Measurements from ENCODE around the gene TMCC3.
A peak's percentile ranks its signal among the peaks of the same experiment; 100 is the strongest.

Gene TMCC3

DNA sequence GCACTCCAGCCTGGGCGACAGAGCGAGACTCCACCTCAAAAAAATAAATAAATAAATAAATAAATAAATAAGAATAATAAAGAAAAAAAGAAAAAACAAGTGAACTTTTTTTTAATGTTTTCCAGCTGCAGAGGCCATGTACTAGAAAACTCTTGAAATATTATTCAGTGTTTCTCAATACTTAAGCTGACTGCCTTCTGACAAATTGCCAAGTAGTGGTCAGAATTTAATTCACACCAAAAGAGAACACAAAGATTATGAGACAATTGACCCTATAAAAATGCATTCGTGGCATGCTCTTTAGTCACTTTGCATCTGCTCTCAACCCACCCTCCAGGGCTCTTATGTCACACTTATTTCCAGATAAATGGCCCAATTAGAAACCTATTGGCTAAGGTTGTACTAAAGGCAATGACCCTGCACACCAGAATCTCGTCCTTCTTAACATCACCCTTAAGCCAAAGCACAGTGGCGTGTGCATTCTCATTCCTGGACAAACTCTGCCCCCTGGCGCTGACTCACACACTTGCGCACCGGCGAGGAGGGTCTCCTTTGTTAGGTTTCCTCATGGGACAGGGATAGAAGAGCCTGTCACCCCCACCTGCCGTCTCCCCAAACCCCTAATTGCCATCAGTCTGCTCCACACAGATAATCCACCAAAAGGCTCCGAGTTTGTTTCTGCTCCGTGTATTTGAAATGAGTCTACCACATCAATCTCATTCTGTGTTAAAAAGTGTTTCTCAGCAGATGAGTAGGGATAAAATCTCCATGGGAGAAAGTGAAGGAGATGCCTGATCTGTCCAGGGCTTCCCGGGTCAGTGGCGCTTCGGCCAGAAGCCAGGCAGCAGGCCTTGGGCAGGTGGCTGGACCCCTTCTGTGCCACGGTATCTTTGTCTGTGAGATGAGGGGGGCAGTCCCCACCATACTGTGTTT, 117.6 kb downstream of the TMCC3 start:
- DNase-seq (ENCODE audit: low read depth), result peak; percentile 17

DNA sequence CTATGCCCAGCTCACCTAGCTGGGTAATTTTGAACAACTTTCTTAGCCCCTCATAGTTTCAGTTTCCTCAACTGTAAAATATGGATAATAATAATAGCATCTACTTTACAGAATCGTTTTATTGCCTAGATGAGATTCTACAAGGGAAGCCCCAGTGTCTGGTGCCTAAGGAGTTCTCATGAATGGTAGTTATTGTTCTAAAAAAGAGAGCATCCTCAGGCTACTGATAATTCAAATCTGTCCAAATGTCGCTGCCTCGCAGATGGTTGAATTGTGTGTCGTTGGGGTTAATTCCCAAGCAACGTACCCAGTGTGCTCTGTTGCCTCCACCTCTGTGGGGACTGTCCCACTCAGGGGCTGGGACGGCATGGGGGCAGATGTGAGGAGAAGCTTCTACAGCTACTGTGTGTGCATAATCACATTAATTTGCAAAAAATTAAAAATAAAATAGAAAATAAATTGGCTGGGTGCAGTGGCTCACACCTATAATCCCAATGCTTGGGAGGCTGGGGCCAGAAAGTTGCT, 119.1 kb downstream of the TMCC3 start:
- no peak for DNase-seq (ENCODE audit: low read depth)

DNA sequence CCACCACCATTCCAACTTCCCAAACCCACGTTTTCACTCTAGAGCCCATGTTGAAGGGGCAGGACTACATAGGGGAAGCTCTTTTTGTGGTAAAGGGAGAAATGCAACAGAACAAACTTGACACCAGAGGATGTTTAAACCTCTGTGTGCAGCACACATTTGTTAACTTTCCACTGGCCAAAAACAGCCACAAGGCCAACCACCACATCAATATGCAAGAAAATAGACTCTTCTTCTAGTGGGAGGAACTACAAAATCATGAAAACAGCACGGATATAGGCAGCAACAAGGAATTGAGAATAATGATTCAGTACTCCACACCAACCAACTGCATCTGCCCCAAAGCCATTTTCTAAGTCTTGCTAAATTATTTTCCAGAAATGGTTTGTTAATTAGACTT, 124.4 kb downstream of the TMCC3 start:
- no peak for DNase-seq (ENCODE audit: low read depth)
